HG03095 (cell line): ENCODE results near the gene ST6GALNAC2.

ENCODE experiments used
- ATAC-seq: cut with Tn5 transposase; IDR thresholded peaks from one replicate; pipeline ENCODE4 v1.9.1; 2021; ENCODE audit warnings: moderate library complexity; ENCODE audit not compliant: unreplicated experiment

The ST6GALNAC2 gene

DNA sequence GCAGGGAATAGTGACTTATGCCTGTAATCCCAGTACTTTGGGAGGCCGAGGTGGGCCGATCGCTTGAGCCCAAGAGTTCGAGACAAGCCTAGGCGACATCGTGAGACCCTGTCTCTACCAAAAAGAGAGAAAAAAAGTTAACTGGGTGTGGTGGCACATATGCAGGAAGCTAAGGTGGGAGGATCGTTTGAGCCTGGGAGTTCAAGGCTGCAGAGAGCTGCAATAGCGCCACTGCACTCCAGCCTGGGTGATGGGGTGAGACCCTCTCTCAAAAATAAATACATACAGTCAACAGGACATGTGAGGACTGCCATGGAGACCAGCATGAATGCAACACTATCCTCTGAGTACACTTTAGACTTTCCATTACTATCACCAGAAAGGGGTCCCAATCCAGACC lies 15.4 kb upstream of the ST6GALNAC2 start:
- ATAC-seq = no peak

DNA sequence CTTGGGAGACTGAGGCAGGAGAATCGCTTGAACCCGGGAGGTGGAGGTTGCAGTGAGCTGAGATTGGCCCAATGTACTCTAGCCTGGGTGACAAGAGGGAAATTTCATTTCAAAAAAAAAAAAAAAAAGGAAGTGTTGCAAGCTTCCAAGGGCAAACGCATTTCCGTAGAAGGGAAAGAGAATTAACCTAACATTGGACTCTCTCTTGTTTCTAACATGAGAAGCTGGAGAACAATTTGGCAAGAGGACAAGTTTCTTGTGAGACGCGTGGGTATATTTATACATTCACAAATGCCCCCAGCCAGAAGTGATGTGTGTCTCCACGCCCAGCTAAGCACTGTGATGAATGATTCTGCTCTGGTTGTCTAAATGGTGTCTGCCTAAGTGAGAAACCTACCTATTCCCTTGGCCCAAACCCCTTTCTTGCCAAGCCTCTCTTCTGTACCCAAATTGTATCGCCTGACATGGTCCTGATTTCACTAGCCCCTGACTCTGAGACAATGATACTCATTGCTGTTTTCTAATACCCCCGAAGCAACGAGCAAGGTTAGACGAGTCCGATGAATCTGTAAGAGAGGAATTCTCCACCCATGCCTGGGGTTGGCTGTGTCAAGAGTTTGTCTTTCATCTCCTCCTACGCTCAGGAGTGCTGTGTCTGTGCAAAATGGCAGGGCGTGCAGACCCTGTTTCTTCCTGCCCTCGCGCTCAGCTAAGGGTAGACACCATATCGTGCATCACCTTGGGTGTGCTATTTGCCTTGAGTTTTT lies 14.2 kb upstream of the ST6GALNAC2 start:
- no peak for ATAC-seq

DNA sequence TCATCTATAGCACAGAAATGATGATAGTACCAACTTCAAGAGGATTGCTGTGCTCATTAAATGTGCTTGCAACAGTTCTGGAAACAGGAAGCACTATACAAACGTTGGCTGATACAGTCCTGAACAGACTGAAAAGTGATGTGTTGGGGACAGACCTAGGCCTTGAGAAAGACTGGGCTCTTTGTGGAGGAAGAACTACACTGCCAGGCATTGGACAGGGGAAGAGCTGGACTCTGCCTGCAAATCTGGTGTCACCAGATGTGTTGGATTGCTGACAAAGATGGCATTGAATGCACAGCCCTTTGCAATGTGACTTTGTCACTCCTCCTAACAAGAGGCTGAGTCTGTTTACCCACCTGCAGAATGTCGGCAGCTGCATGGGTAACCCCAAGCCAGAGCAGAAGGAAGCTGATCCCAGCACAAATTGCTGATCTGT lies 12.4 kb upstream of the ST6GALNAC2 start:
- ATAC-seq = no peak

DNA sequence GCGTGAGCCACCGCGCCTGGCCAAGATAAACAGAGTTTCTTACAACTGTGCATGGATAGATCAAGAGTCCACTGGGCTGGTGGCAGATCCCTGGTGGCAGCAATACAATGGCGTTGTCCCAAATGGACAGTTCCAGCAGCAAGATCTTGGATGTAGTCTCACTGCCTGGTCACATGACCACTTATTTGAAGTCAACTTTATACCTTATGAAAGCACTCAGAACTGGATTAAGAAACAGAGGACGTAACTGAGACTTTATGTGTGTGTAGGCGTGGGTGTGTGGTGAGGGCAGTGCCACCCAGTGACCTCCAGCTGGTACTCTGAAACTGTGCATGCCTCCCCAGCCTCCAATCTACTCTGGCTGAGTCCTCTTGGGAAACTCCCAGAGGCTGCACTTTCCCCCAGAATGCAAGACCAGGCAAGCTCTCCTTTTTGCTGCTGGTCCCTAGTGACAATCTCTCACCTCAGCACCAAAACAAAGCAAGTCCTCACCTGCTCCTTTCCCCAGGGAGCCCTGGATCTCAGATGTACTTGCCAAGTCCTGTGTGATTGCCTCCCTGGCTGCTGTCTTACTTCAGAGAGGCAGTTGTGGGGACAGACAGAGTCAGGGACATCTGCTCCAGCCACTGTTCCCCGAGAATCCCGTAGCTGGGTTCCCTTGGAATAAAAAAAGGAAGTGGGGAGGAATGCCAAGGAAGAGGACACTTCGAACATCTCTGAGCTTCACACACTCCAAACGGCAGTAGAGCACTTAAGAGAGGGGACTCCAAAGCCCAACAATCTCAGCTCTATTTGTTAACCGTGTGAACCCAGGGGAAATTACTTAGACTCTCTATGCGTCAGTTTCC lies 11.7 kb upstream of the ST6GALNAC2 start:
- no peak for ATAC-seq

DNA sequence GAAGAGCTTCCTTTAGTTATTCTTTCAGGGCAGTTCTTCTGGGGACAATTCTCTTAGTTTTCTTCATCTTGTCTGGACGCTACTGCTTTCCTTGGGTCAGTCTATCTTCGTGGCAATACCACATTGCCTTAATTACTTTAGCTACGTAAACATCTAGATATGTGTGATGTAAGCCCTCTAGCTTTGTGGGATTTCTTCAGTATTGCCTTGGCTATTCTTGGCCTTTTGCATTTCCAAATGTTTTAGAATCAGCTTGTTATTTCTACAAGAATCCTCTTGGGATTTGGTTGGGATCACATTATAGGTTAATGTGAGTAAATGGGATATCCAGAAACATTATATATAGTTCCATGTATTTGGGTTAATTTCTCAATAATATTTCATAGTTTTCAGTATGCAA lies 9.0 kb upstream of the ST6GALNAC2 start:
- no peak for ATAC-seq

DNA sequence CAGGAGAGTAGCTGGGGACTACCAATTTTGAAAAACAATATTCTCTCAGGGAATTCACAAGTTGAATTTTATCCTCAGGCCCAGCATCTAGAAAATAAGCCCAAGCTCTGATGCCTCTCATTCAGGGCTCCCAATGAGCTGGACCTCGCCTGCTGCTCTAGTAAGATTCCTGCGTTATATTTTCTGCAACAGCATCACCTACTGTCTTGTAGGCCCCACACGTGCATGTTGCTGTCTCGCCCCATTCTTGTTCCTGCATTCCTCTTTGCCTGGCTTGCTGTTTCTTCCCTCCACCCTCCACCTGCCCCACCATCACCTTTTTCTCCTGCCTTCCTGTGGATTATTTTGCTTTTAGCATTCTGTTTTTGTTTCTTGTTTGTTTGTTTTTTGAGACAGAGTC lies 8.3 kb upstream of the ST6GALNAC2 start:
- no peak for ATAC-seq

DNA sequence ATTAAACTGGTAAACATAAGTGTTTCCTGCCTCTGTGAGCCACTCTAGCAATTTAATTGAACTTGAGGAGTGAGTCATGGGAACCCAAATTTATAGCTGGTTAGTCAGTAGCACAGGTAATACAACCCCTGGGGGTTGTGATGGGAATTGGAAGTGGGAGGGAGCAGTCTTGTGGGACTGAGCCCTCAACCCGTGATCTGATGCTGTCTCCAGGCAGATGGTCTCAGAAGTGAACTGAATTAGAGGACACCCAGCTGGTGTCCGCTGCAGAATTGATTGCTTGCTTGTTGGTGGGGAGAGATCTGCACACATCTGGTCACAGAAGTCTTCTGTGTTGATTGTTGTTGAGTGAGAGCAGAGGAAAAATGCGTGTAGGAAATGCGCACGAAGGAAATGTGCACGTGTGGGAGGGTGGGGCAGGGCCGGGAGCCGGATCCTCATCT lies 7.7 kb upstream of the ST6GALNAC2 start:
- no peak for ATAC-seq

DNA sequence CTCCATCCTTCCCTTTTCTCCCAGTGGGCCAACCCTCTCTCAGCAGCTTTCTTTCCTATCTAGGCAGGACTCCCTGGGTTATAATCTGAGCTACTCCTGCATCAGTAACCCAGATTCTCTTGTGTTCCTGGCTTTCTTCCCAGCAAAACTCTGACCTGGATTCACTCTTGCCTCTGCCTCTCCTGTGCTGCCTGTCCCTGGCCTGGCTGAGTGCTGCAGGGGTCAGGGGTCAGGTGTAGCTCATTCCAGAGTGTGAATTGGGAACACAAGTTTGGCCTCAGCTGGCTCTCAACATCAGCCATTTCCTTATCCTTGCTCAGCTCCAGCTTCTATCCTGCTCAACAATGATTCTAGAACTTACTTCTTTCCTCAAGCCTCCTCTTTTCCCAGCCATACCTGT lies 2.5 kb upstream of the ST6GALNAC2 start:
- no peak for ATAC-seq

DNA sequence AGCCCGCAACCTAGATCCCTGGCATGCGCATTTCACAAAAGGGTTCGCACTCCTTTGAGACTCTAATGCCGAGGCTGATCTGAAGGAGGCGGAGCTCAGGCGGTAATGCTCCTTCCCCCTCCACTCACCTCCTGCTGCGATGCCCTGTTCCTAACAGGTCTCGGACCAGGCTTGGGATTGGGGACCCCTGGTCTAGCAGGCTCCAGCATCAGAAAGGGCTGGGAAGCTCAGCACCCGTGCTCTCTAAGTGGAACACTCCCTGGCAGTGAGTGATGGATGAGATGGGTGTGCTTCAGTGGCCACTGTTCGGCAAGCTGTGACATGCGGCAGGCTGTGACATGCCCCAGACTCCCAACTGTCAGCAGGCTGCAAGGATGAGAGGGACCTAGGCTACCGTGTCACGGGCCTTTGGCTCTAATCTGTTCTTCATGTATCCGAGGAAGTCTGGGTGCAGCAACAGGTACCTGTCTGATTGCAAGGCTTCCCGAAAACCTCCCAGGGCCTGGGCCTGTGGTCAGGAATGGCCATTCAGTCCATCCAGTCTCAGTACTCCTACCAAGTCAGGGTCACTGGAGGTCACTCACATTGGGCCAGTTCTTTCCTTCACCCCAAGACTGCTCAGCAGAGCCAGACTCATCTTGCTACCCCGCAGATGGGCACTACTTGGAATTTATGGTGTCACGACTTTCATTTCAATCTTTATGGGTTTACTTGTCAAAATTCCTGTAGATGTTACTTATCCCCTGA lies 1.3 kb upstream of the ST6GALNAC2 start:
- ATAC-seq = no peak

DNA sequence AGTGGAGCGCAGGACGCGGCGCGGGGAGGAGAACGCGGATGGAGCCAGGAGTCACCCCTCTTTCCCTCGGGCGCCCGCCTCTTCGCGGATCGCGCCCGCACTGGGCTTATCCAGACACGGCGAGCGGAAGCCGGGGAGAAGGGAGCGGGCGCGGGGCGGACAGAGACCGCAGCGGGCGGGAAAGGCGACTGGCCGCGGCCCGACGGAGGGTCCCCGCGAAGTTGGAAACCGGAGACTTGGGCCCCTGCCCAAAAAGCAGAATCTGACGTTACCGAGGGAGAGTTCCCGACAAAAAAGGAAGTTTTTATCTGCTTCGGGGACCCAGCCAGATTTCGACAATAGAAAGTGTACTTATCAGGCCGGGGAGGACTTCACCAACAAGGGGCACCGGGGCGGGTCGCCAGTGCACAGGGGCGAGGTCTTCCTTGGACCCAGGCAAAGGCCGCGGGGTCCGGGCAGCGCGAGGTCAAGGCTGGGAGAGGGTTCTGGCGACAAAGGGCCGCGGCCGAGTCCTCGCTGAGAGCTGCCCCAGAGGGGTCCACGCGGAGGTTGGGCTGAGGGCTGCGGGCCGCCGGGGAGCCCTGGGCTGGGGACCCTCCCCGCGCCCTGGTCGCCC lies 519 bp downstream of the ST6GALNAC2 start:
- no peak for ATAC-seq

DNA sequence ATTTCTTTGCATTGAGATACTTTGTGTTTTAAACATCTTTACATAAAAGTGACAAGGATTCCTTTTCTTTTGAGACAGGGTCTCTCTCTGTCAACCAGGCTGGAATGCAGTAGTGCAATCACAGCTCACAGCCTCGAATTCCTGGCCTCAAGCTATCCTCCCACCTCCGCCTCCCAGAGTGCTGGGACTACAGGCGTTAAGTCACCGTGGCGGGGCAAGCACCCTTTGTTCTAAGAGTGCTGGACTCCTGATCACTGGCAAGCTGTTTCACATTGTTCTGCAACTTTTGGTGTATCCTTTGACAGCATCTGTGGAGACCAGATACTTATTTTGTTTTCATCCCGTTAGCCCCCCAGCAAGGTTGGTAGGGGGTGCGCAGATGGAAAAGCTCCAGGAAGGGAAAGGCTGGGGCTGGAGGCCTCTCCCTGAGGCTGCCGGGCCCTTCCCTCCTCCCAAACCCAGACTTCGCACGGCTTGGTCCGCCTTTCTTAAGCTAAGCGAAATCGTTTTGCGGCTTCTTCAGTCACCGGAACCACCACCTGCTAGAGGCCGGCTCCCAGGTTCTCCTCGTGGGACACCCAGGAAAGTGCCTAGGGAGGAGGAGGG lies 1.1 kb downstream of the ST6GALNAC2 start:
- ATAC-seq = no peak

DNA sequence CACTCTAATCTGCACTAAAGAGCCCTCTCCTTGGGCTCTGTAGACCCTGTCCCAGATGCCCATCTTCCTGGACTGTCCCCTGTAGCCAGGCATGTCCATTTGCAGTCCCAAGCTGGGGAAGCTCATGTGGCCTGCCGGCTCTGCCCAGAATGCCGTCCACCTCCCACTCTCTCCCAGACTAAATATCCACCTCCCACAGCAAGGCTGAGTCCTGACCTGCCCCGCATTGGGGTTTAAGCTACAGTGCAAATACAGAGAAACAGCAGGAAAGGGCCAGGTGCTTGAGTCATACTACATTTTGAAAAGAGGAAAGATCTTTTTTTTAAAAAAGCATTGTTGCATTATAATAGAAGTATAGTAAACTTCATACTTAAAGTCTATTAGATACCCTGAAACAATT lies 3.0 kb downstream of the ST6GALNAC2 start:
- ATAC-seq = no peak

DNA sequence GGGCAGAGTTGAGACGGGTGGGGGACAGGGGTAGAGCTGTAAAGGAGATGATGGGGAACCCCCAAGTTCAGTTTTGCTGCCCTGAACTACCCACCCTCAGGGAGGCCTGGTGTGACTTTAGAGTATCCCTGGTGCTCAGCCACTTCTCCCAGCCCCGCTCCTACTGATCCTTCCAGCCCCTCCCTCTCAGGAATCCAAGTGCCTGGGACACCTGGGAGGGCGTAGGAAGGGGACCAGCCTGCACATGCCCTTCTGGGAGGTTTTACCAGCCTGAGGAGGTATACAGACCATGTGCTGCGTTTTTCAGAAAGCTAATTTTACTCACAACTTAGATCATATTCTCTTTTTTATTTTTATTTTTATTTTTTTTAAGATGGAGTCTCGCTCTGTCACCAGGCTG lies 4.1 kb downstream of the ST6GALNAC2 start:
- ATAC-seq = no peak

DNA sequence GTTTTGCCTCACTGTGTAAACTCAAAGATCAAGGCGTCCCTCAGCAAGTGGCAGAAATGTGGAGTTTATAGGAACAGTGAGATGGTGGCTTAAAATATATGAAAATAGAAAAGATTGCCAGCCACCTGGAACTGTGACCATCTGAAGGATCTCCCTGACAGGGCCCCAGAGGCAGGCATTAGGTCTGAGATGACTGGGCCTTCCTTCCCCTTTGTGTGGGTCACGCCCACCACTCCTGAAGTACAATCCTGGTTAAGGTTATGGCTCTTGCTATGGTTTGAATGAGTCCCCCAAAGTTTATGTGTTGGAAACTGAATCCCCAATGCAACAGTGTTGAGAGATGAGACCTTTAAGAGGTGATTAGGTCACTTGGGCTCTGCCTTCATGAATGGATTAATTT lies 6.4 kb downstream of the ST6GALNAC2 start:
- no peak for ATAC-seq

DNA sequence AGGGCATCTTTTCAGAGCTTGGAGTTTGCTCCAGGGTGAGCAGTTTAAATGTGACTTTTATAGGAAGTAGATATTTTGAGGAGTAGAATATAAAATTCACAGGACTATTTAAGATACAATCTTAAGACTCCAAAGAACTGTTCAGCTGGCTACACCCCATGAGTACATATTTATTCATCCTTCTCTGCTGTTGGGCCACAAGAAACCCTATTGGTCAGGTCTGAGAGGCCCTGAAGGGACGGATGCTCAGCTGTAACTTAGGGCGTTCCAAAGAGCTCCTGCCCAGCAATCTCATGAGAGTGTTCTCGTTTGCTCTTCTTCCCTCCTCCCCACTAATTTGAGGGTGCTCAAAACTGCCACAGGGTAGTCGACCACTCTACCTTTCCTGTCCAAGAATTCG lies 7.3 kb downstream of the ST6GALNAC2 start:
- ATAC-seq = no peak

DNA sequence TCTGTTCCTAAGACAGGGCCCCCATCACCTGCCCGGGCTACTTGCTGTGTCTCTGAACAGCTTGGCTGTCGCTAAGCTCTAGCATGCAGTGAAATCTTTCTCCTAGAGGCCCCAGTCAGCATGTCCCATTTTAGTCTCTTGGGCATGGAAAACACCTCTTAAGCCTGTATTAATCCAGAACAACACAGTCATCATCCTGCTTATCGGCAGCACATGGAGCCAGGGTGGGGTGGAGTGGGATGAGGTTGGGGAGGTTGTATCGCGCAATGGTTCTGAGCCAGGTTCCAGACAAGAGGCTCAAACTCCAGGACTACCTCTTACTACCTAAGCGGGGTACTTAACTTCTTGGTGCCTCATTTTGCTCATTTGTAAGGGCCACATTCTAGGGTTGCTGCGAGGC lies 7.8 kb downstream of the ST6GALNAC2 start:
- ATAC-seq = no peak

DNA sequence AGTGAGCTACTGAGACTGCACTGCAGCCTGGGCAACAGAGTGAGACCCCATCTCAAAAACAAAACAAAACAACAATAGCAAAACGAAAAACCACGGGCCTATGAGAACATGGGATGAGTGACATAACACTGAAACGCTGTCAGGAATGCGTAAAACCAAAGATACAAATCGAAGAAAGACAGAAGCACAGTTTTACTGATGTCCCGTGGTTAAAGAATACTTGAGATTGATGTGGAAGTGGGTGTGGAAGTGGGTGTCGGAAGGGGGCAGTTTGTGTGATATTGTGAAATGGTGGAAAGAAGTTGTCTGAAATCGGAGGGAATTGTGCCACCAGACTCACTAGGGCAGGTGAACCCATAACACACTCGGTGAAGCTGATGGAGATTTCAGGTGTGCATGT lies 9.5 kb downstream of the ST6GALNAC2 start:
- ATAC-seq = no peak

DNA sequence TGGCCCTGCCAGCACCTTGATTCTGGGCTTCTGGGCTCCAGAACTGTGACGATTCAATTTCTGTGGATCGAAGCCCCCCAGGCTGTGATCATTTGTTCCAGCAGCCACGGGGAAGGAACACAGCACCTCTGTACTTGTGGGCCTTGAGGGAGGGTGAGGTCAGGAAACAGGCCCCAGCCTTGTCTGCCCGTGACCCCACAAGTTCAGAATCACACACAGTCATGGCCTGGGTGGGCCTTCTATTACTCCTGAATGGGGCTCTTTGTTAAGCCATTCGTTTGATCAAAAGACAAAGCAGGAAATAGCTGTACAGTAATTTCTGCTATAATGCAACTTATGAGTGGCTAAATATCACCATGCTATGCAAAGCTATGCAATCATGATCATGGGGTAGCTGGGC lies 10.1 kb downstream of the ST6GALNAC2 start:
- ATAC-seq = no peak

DNA sequence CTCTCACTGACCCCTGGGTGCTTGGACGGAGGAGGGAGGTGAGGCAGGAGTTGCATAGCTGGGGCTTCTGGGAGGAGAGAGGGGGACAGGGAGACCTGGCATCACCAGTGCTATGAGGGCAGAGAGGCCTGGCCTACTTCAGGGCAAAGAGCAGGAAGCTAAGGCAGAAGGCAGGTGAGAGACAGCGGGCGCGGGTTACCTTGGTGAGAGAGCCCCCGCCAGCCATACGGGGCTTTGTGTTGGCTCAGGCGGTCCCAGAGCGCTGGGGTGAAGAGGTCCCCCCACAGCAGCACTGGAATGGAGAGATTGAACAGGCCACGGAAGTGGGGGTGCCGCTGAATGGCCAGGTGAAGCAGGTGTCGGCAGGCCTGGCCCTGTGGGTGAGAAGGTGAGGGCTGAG lies 11.5 kb downstream of the ST6GALNAC2 start:
- no peak for ATAC-seq

DNA sequence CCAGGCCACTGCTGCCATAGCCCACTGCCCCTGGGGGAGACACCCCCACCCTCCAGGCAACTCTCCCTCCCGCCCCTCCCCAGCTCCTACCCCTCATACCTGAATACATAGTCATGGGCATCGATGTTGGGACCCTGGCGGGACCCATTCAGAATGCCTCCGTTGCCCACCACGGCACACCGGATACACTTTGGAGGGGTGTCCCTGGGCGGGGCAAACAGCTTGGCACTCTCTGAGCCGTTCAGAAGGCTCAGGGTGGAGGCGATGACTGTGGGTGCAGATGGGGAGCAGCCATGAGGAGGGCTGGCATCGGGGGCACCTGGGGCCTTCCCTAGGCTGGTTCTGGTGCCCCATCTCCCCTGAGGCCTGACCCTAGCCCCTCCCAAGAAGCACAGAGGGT lies 12.6 kb downstream of the ST6GALNAC2 start:
- ATAC-seq = no peak
